Measurements from ENCODE around the gene NSD2. TPM values are rescaled to one million over a fixed set of nuclear protein-coding genes. Genes with fewer than 3 reads are reported as not detected.

Gene NSD2
- total RNA-seq, 2 experiments from 2014 or later, result 197 to 199 TPM

Small RNA genes within 50 kb of the gene (microRNA-seq; reads per million reads assigned to microRNA genes)
- not detected for gene MIR943 (ENCODE audit: borderline microRNAs expressed, borderline number of aligned reads, borderline replicate concordance)

Other genes with a start within 250 kb of the NSD2 start
- gene FAM53A, start 187.1 kb upstream of the NSD2 start, total RNA-seq, result 1 to 10 TPM; 1.3 to 1.4 TPM
- 100 to 1,000 TPM; 103 to 106 TPM for gene SLBP, start 159.1 kb upstream of the NSD2 start, total RNA-seq
- gene TMEM129, start 150.1 kb upstream of the NSD2 start, total RNA-seq, result 10 to 100 TPM; 16.2 to 18.1 TPM
- gene TACC3, start 149.9 kb upstream of the NSD2 start, total RNA-seq, result 100 to 1,000 TPM; 194 to 201 TPM
- gene FGFR3, start 78.1 kb upstream of the NSD2 start, total RNA-seq, result under 1 TPM; 0.21 to 0.27 TPM
- gene LETM1, start 15.2 kb upstream of the NSD2 start, total RNA-seq, result 10 to 100 TPM; 41.1 to 42.6 TPM
- 10 to 100 TPM; 39.5 to 41.5 TPM for gene NELFA, start 137.6 kb downstream of the NSD2 start, total RNA-seq
- under 1 TPM; 0.19 to 0.29 TPM for gene NAT8L, start 187.9 kb downstream of the NSD2 start, total RNA-seq